GM10266 (cell line): ENCODE data around the gene TXN2.

ENCODE experiments used
- DNase-seq: peaks from one replicate; pipeline ENCODE4 v3.0.0; 2012; ENCODE audit errors: extremely low spot score
- TF ChIP-seq, protein P1 (sequence below): IDR thresholded peaks from 2 replicates; pipeline ENCODE4 v1.5.1; 2012; ENCODE audit warnings: mild to moderate bottlenecking, low read depth; ENCODE audit not compliant: control insufficient read depth, insufficient read depth; ENCODE audit errors: missing control alignments

The TXN2 gene

DNA sequence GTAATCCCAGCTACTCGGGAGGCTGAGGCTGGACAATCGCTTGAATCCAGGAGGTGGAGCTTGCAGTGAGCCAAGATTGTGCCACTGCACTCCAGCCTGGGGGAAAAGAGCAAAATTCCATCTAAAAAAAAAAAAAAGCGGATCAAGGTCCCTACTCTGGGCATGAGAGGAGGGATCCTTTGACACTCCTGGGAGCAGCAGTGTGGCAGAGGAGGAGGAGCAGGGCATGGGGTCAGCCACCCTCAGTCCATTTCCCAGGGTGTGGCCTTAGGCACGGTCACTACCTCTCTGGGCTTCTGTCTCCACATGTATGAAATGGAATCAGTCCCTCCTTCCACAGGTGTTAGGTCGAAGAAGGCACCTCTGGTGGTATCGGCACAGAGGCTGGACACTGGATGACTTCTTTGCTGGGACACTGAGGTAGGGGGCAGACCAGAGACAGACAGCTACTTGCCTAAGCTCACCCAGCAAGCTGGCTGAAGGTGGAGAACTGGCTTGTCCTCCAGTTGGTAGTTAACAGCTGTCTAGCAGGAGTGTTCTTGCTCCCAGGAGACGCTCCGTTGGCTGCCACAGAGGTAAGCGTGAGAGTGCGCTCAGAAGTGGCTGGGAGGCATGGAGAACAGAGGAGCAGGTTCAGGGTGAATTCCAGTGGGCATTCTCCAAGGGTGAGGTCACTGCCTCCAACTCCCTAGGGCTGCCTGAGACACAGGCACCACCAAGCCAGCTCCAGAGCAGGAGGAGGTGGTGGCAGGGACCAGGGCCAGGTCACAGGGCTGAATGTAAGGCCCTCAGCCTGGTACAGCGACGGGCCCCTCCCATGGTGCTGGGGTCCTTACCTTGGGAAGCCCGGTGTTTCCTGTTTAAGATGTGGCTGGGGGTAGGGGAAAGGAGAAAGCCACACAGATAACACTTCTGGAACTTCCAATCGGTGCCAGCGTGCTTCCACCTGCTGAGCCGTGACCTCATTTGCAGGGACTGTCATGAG, 19.5 kb downstream of the TXN2 start:
- TF ChIP-seq, protein P1, sequence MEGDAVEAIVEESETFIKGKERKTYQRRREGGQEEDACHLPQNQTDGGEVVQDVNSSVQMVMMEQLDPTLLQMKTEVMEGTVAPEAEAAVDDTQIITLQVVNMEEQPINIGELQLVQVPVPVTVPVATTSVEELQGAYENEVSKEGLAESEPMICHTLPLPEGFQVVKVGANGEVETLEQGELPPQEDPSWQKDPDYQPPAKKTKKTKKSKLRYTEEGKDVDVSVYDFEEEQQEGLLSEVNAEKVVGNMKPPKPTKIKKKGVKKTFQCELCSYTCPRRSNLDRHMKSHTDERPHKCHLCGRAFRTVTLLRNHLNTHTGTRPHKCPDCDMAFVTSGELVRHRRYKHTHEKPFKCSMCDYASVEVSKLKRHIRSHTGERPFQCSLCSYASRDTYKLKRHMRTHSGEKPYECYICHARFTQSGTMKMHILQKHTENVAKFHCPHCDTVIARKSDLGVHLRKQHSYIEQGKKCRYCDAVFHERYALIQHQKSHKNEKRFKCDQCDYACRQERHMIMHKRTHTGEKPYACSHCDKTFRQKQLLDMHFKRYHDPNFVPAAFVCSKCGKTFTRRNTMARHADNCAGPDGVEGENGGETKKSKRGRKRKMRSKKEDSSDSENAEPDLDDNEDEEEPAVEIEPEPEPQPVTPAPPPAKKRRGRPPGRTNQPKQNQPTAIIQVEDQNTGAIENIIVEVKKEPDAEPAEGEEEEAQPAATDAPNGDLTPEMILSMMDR, result no peak
- no peak for DNase-seq

DNA sequence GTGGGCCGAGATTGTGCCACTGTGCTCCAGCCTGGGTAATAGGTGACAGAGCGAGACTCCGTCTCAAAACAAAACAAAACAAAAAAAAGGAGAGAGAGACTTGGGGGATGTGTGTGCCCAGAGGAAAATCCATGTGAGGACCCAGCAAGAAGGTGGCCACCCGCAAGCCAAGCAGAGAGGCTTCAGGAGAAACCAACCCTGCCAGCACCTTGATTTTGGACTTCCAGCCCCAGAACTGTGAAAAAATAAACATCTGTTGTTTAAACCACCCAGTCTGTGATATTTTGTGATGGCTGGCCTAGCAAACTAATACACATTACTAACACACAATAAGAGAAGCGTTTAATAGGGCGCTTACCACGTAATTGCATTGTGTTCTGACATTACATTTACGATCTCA, 21.2 kb downstream of the TXN2 start:
- no peak for DNase-seq
- TF ChIP-seq, protein P1, result no peak

DNA sequence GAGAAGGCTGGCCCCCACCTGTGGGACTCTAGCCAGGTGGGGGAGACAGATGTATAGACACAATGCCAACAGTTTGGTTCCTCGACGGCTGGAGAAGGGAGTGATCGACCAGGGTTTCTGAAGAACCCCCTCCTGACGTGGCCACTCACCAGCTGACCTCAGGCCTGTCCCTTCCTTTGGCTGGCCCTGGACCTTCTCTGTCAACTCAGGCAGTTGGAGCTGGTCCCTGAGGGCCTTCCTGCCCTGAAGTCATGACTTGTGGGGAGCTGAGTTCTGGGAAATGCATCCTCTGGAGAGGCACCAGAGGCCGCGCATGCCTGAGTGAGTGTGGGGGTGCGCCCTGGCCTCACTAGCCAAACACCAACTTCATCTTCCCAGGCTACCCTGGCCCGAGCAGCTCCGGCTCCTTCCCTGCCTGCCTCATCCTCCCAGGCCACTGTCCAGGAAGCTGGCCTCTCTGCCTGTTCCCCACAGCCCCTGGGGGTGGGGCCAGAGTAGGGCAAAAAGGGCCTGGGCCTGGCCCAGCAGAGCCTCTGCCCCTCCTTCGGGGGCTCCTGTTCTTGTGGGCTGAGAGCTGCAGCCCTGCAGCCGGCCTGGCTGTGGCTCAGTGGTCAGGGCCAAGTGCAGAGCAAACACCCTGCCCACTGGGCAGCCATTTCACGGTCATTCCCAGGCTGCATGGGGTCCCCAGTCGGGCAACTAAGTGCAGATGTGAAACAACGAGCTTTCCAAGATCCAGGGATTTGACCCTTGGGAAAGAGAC, 23.6 kb downstream of the TXN2 start:
- TF ChIP-seq, protein P1, result no peak
- DNase-seq, result no peak

DNA sequence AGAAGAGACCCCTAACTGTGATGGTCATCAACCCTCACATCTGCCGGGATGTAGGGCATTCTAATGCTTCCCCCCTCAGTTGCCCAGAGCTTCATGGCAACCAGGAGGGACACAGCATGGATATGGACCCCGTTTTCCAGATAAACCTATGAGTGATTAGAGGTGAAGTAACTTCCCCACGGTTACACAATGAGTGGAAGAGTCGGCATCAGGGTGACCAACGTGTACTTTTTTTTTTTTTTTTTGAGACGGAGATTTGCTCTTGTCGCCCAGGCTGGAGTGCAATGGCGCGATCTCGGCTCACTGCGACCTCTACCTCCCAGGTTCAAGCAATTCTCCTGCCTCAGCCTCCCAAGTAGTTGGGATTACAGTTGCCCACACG, 25.0 kb downstream of the TXN2 start:
- TF ChIP-seq, protein P1, result no peak
- no peak for DNase-seq

DNA sequence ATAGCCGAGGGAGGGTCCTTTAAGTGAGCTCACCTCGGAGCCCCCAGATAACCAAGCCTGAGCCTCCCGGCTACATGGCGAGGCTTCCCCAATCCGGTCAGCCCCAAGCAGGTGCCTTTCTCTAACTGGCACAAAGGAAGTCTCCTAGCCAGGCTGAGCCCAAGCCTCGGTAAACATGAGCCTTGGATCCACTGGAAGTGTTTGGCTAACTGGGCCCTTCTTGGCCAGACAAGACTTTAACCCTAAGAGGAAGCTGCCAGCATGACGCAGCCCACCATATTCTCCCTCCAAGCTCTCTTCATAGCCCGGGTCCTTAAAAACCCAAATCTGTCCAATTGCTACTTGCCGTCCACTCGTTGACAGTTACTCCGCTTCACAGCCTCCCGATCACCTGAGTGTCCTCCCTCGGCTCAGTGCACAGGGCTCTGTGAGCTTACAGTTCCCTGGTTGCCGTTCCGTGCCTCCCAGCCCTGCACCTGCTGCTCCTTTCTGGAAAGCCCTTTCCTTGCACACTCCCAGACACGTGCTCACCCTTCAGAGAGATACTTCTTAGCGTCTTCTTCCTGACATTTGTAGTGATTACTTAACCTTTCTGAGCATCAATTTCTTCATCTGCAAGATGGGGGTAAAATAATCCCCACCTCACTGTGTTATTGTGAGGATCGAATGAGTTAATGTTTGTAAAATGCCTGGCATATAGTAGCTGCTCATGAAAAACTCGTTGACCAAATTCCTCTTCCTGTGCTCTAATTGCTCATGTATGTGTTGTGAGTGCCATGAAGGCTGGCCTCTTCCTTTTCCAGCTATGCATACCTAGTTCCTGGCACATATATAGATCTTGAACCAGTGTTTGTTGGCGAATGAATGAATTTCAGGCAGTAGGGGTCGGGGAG, 25.6 kb downstream of the TXN2 start:
- TF ChIP-seq, protein P1, result no peak
- peak; percentile 33 for DNase-seq

DNA sequence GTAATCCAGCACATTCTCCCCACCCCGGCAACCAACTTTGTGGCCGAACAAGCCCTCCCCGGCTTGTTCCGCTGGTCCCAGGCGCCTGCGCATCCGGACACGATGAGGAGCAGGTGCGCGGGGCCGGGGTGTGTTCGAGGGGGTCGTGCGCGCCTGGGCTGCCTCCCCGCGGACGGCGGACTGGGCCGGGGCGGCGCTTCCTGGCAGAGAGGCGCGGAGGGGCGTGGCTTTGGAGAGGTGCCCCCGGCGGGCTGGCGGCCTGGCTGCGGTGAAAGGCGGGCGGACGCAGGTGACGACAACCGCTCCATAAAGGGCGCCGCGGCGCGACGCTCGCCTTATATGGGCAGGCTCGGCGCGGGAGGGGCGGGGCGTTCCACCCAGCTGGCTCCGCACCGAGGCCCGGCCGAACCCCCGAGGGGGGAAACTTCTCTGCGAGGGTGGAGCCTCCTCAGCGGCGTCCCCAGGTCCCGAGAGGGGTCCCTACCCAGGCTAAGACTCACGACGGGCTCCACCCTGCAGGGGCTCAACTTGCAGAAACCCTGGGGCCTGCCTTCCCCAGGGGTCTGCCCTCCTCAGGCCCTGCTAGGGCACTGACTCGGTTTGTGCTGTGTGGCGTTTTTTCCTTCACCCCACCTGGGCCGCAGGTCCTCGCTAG, 26.4 kb downstream of the TXN2 start:
- TF ChIP-seq, protein P1, result peak; percentile 36
- peak; percentile 89 for DNase-seq
